Adipose tissue (tissue), 3 donors: Measurements from ENCODE around the gene TBL1XR1. TPM values are rescaled to one million over a fixed set of nuclear protein-coding genes. Genes with fewer than 3 reads are reported as not detected.
"Not testable (repeated sequence)": the region's sequence is repeated elsewhere in the genome, so short reads cannot be mapped to it uniquely, and the experiment has no call there.

Experiments
- H3K27ac ChIP-seq: one replicate; pipeline ENCODE4 v1.5.1; 2013; ENCODE audit warnings: low read depth, low read length
- WGBS, 3 donors: extraction: QIAGEN DNeasy Blood & Tissue Kit; methylation state at CpG; one replicate each; pipeline ENCODE4 v1.1.7; 2013; 5-methylcytosine and 5-hydroxymethylcytosine counted together
- polyA plus RNA-seq, 3 donors: library from polyadenylated mRNA; stranded (reverse); fragments of 200-250 nt; gene quantifications; one replicate each; pipeline ENCODE4 v1.2.3, GENCODE V29; 2013
- donor health status: healthy with polysubstance abuse.
- donor health status: Bipolar disorder and iron deficiency.
- donor health status: healthy.

TBL1XR1 gene
- polyA plus RNA-seq, 3 donors, result 10.8 to 34.0 (median 16.0) TPM

- no peak overlapping the region for H3K27ac ChIP-seq
- 81 to 93% (median 89%) methylated on average over 3 of the region's 3 CpGs for WGBS, 3 donors
Measured at GRCh38 chr3:177026505-177027277, 170.6 kb downstream of the TBL1XR1 start.

DNA sequence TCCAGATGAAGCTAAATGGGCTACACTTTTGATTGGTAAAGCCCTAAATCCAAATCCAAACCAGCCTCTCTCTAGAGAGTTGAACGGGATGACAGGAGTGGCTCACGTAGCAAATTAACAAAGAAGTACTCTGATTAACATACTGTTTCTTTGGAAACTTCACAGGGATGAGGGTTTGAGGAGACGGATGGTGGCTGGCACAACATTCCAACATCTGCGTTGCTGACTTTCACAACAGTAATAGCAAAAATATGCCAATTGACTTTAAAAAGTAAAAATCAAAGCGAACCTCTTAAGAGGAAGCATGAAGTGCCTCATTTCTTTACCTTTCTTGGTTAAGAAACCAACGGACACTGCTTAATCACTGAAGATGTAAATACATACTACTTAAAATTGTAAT is 181.4 kb downstream of the TBL1XR1 start:
- H3K27ac ChIP-seq, result no peak overlapping the region
- WGBS, 3 donors, result 89 to 93% (median 89%) methylated on average over 6 of the region's 6 CpGs

- no peak overlapping the region for H3K27ac ChIP-seq
- WGBS, 3 donors, result 87 to 91% (median 89%) methylated on average over 8 of the region's 8 CpGs
Measured at GRCh38 chr3:177013681-177014280, 183.5 kb downstream of the TBL1XR1 start.

DNA sequence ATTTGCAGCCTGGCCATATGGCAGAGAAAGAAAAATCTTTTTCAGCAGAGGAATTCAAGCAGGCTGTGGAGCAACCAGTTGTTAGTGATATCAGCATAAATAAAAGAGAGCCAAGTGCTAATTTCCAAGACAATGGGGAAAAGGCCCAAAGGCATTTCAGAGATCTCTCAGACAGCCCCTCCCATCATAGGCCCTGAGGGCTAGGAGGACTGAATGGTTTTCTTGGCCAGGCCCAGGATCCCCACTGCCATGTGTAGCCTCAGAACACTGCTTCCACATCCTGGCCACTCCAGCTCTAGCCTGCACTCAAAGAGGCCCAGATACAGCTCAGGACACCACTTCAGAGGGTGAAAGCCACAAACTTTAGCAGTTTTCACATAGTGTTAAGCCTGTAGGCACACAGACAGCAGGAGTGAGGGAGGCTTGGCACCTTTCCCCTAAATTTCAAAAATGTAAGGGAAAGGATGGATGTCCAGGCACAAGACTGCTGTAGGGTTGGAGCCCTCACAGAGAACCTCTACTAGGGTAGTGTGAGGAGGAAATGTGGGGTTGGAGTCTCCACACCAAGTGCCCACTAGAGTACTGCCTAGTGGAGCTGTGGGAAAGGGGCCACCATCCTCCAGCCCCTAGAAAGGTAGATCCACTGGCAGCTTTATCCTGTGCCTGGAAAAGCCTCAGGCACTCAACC is 191.4 kb downstream of the TBL1XR1 start:
- H3K27ac ChIP-seq, result no peak overlapping the region

- not testable (repeated sequence) for H3K27ac ChIP-seq
- 98 to 100% (median 98%) methylated on average over 2 of the region's 2 CpGs for WGBS, 3 donors
Measured at GRCh38 chr3:177000159-177000558, 197.1 kb downstream of the TBL1XR1 start.

DNA sequence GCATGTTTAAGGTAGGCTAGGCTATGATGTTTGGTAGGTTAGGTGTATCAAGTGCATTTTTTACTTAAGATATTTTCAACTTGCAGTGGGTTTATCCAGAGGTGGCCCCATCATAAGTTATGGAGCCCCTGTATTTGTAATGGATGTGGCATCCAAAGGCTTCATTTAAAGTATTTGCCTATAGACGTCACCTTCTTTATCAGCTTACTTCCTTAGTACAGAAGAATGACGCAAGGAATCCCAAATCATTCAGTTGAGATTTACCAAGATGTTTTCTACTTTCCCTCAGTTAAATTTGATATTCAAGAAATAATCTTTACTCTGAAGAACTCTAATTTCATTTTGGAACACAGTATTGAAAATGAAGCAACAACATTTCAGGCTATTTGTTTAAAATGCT is 201.3 kb downstream of the TBL1XR1 start:
- no peak overlapping the region for H3K27ac ChIP-seq
- WGBS, 3 donors, result 79 to 87% (median 83%) methylated on average over 2 of the region's 2 CpGs

- H3K27ac ChIP-seq, result no peak overlapping the region
- 90 to 92% (median 91%) methylated on average over 4 of the region's 4 CpGs for WGBS, 3 donors
Measured at GRCh38 chr3:176994891-176995781, 202.1 kb downstream of the TBL1XR1 start.

DNA sequence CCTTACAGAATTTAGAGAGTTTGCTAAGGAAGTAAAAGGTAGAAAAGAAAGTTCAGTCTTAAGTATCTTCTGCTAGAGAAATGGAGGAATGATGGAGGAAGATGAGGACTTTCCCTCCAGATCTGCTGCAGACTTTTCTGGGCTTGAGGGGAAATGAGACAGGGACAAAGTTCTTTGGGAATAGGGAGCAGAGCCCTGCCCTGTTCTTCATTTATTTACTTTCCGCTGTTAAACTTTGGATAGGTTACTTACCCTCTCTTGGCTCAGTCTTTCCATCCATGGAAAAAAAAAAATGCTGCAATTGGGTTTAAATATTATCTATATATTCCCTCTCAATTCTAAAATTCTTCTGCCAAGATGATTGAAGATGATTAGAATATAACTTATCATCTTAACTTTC is 202.9 kb downstream of the TBL1XR1 start:
- 95 to 100% (median 100%) methylated on average over 1 of the region's 1 CpG for WGBS, 3 donors
- H3K27ac ChIP-seq, result no peak overlapping the region

DNA sequence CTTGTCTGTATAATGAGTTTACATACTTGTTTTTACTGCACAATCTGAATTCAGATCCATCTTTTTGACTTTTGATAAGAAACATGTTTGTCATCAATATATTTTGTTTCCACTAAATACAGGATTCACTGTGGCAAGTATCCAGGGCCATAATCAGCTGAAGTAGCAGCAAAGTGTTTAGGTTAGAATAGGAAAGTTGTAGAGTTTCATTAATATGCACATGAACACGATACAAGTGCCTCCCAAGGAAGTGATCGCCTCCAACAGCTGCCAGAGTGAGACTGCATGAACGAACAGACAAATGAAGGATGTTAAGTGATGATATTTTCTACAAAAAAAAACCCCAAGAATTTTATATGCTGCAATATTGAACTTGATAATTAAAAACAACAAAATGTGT is 204.3 kb downstream of the TBL1XR1 start:
- H3K27ac ChIP-seq, result no peak overlapping the region
- 80 to 87% (median 83%) methylated on average over 3 of the region's 3 CpGs for WGBS, 3 donors

DNA sequence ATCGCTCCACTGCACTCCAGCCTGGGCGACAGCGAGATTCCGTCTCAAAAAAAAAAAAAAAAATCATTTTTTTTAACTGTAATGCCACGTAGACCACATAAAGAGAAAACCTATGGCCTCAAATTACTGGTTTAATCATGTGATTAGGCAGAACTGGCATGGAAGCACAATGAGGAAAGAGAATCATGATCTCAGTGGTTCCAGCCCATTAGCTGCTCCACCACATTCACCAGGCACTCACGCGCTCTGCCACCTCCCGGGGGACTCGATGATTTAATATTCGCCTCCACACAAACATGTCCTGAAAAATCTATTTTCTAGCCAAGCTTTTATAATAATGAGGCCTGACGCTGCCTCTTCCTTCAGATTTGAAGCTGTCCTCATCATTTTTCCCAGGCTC is 204.7 kb downstream of the TBL1XR1 start:
- H3K27ac ChIP-seq, result no peak overlapping the region
- WGBS, 3 donors, result 91 to 96% (median 95%) methylated on average over 11 of the region's 11 CpGs

GRCh38 chr3:176988795-176989194 is 208.5 kb downstream of the TBL1XR1 start:
- 67 to 93% (median 89%) methylated on average over 3 of the region's 3 CpGs for WGBS, 3 donors
- no peak overlapping the region for H3K27ac ChIP-seq

- H3K27ac ChIP-seq, result no peak overlapping the region
- WGBS, 3 donors, result 45 to 63% (median 59%) methylated on average over 8 of the region's 8 CpGs
Measured at GRCh38 chr3:176987901-176988650, 209.2 kb downstream of the TBL1XR1 start.

DNA sequence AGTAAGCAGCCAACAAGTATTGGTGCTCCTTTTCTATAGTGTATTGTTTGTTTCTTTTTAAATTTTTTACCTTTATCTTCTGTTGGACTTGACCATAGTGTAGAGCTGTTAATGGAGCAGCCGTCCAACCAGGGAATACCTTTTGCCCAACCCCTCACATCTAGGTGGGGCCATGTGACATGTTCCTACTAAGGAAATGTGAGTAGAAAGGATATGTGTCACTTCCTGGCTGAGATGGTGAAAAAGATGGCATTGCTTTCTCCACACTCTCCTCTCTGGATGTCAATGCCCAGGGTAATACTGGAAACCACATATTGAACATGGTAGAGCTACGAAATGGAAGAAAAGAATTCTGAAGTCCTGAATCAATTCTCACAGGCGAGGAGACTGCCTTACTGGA is 218.8 kb downstream of the TBL1XR1 start:
- no peak overlapping the region for H3K27ac ChIP-seq
- 83 to 89% (median 83%) methylated on average over 3 of the region's 3 CpGs for WGBS, 3 donors

GRCh38 chr3:176977331-176977730 is 220.0 kb downstream of the TBL1XR1 start:
- 91 to 96% (median 95%) methylated on average over 2 of the region's 2 CpGs for WGBS, 3 donors
- no peak overlapping the region for H3K27ac ChIP-seq

DNA sequence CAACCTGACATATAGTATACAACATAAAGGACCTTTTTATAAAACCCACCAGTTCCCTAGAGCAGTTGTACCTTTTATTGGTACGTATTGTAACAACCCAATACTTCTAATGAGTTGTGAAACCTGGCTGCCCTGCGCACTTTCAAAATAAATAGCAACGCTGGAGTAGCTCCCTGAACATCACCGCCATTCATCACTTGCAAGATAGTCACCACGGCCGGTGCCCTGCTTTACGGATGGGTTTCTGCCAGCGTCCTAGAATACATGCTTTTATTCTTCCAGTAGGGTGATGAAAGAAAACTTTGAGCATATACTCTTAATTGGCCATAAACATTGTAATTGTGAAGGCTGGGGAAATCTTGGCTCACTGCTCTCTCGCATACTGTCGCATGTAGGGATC is 220.7 kb downstream of the TBL1XR1 start:
- whole genome bisulfite sequencing, 3 donors, result 89 to 94% (median 91%) methylated on average over 10 of the region's 10 CpGs
- no peak overlapping the region for H3K27ac ChIP-seq

GRCh38 chr3:176974279-176974678 is 223.0 kb downstream of the TBL1XR1 start:
- H3K27ac ChIP-seq, result no peak overlapping the region
- WGBS, 3 donors, result 71 to 85% (median 84%) methylated on average over 4 of the region's 4 CpGs

DNA sequence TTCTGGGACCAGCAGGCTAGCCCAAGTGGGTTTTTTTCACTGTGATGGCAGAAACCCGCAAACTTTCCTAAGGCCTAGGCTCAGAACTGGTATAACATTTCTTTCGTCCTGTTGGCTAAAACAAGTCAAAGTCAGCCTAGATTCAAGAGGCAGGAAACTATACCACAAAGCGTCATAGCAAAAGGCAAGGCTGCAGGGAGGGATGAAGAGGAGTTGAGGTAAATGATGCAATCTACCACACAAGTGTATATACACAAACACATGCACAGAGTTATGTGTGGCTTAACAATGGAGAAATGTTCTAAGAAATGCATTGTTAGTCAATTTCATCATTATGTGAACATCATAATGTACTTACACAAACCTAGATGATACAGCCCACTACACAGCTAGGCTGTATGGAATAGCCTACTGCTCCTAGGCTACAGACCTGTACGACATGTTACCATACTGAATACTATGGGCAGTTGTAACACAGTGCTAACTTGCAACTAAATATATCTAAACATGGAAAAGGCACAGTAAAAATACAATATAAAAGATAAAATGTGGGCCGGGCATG is 225.6 kb downstream of the TBL1XR1 start:
- no peak overlapping the region for H3K27ac ChIP-seq
- WGBS, 3 donors, result 91 to 96% (median 95%) methylated on average over 5 of the region's 5 CpGs

DNA sequence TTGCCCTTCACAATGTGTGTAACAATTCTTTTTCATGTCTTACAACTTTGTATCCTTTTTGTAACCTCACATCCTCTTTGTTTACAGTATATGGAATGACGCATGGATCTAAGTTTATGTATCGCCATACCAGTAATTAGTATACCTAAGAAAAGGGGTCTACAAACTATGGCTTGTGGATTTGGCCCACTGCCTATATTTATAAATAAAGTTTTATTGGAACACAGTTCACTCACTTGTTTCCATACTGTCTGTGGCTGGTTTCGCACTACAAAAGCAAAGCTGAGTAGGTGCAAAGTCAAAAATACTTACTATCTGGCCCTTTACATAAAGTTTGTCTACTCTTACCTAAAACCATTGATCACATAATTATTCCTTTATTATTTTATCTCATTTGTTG is 226.5 kb downstream of the TBL1XR1 start:
- WGBS, 3 donors, result 95 to 98% (median 98%) methylated on average over 3 of the region's 3 CpGs
- no peak overlapping the region for H3K27ac ChIP-seq
